HEK293 (cell line): ENCODE results near the gene FERMT3.

Source experiments
- BCL11A ChIP-seq: fragments of 450-650 bp; formaldehyde crosslinking; IDR thresholded peaks from 2 replicates; pipeline ENCODE4 v1.5.1; 2016; ENCODE audit warnings: low read depth, missing biosample characterization, missing genetic modification characterization
- KLF16 ChIP-seq: fragments of 450-650 bp; formaldehyde crosslinking; IDR thresholded peaks from 2 replicates; pipeline ENCODE4 v1.5.1; 2017; ENCODE audit warnings: missing biosample characterization, missing genetic modification characterization
- KLF17 ChIP-seq: fragments of 450-650 bp; formaldehyde crosslinking; IDR thresholded peaks from 2 replicates; pipeline ENCODE4 v1.5.1; 2016; ENCODE audit warnings: missing biosample characterization, missing genetic modification characterization
- OVOL3 ChIP-seq: fragments of 450-650 bp; formaldehyde crosslinking; IDR thresholded peaks from 2 replicates; pipeline ENCODE4 v1.5.1; 2016; ENCODE audit warnings: missing biosample characterization, missing genetic modification characterization
- PRDM10 ChIP-seq: fragments of 450-650 bp; formaldehyde crosslinking; IDR thresholded peaks from 2 replicates; pipeline ENCODE4 v1.5.1; 2016; ENCODE audit warnings: missing biosample characterization, missing genetic modification characterization
- RBAK ChIP-seq: fragments of 450-650 bp; formaldehyde crosslinking; IDR thresholded peaks from 2 replicates; pipeline ENCODE4 v1.5.1; 2016; ENCODE audit warnings: missing biosample characterization, missing genetic modification characterization
- SALL2 ChIP-seq: fragments of 450-650 bp; formaldehyde crosslinking; IDR thresholded peaks from 2 replicates; pipeline ENCODE4 v1.5.0; 2017; ENCODE audit warnings: missing biosample characterization, mild to moderate bottlenecking, missing genetic modification characterization, borderline replicate concordance
- SETDB1 ChIP-seq: IDR thresholded peaks from one replicate; pipeline ENCODE4 v1.6.1; 2017; ENCODE audit warnings: mild to moderate bottlenecking, low read length, moderate library complexity, mixed read lengths; ENCODE audit not compliant: insufficient read length
- TRIM28 ChIP-seq: IDR thresholded peaks from 2 replicates; pipeline ENCODE4 v1.6.1; 2011; ENCODE audit warnings: low read length, control low read depth, borderline replicate concordance
- TSHZ1 ChIP-seq: fragments of 450-650 bp; formaldehyde crosslinking; IDR thresholded peaks from 2 replicates; pipeline ENCODE4 v1.5.1; 2016; ENCODE audit warnings: missing biosample characterization, missing genetic modification characterization, borderline replicate concordance
- ZBTB10 ChIP-seq: fragments of 450-650 bp; formaldehyde crosslinking; IDR thresholded peaks from 2 replicates; pipeline ENCODE4 v1.5.1; 2016; ENCODE audit warnings: missing biosample characterization, missing genetic modification characterization
- ZBTB44 ChIP-seq: fragments of 450-650 bp; IDR thresholded peaks from 2 replicates; pipeline ENCODE4 v1.5.1; 2018; ENCODE audit warnings: missing biosample characterization, mild to moderate bottlenecking, missing genetic modification characterization
- ZBTB48 ChIP-seq: fragments of 450-650 bp; formaldehyde crosslinking; IDR thresholded peaks from 2 replicates; pipeline ENCODE4 v1.5.1; 2016; ENCODE audit warnings: missing biosample characterization, missing genetic modification characterization
- ZEB2 ChIP-seq: fragments of 450-650 bp; formaldehyde crosslinking; IDR thresholded peaks from 2 replicates; pipeline ENCODE4 v1.5.1; 2016; ENCODE audit warnings: missing biosample characterization, missing genetic modification characterization
- ZNF24 ChIP-seq: fragments of 450-650 bp; formaldehyde crosslinking; IDR thresholded peaks from 2 replicates; pipeline ENCODE4 v1.5.1; 2016; ENCODE audit warnings: missing biosample characterization, missing genetic modification characterization
- ZNF292 ChIP-seq: fragments of 450-650 bp; formaldehyde crosslinking; IDR thresholded peaks from 2 replicates; pipeline ENCODE4 v1.5.1; 2016; ENCODE audit warnings: low read depth, missing biosample characterization, missing genetic modification characterization, borderline replicate concordance
- ZNF510 ChIP-seq: fragments of 450-650 bp; formaldehyde crosslinking; IDR thresholded peaks from 2 replicates; pipeline ENCODE4 v1.5.1; 2018; ENCODE audit warnings: mild to moderate bottlenecking, missing genetic modification characterization, missing biosample characterization; ENCODE audit not compliant: insufficient replicate concordance
- ZNF549 ChIP-seq: fragments of 450-650 bp; IDR thresholded peaks from 2 replicates; pipeline ENCODE4 v1.5.1; 2018; ENCODE audit warnings: missing biosample characterization, missing genetic modification characterization, mild to moderate bottlenecking, inconsistent platforms, moderate library complexity
- ZNF623 ChIP-seq: fragments of 450-650 bp; formaldehyde crosslinking; IDR thresholded peaks from 2 replicates; pipeline ENCODE4 v1.5.1; 2016; ENCODE audit warnings: missing biosample characterization, missing genetic modification characterization
- ZNF626 ChIP-seq: fragments of 450-650 bp; sonication (Bioruptor Pico); formaldehyde crosslinking; IDR thresholded peaks from 2 replicates; pipeline ENCODE4 v1.5.1; 2018; ENCODE audit warnings: missing biosample characterization, missing genetic modification characterization, inconsistent platforms
- ZNF692 ChIP-seq: fragments of 450-650 bp; formaldehyde crosslinking; IDR thresholded peaks from 2 replicates; pipeline ENCODE4 v1.5.1; 2016; ENCODE audit warnings: missing biosample characterization, missing genetic modification characterization
- ZSCAN5A ChIP-seq: fragments of 450-650 bp; formaldehyde crosslinking; IDR thresholded peaks from 2 replicates; pipeline ENCODE4 v1.5.1; 2016; ENCODE audit warnings: missing biosample characterization, missing genetic modification characterization

The FERMT3 gene

GRCh38 chr11:64181506-64182411 is 24.8 kb upstream of the FERMT3 start (continued):
- TF ChIP-seq ZSCAN5A (no peak), OVOL3 (no peak), SETDB1 (no peak), KLF16 (tag by site-specific recombination) (no peak), ZNF510 (no peak), ZBTB44 (tag by site-specific recombination) (peak; percentile 64; the same call in 1 of the 2 replicates), TRIM28 (0 out of 2 replicates have a peak, but pooled peaks have one; percentile 54), ZEB2 (tag by site-specific recombination) (no peak), ZNF626 (tag by site-specific recombination) (no peak), ZBTB10 (tag by site-specific recombination) (no peak), RBAK (tag by site-specific recombination) (no peak), ZNF292 (no peak), ZNF549 (tag by site-specific recombination) (no peak), BCL11A (tag by site-specific recombination) (no peak), ZNF24 (peak; percentile 82), KLF17 (tag by site-specific recombination) (0 out of 2 replicates have a peak, but pooled peaks have one; percentile 50), SALL2 (no peak), PRDM10 (tag by site-specific recombination) (no peak), ZNF692 (0 out of 2 replicates have a peak, but pooled peaks have one; percentile 29), ZBTB48 (tag by site-specific recombination) (peak; percentile 89), ZNF623 (tag by site-specific recombination) (no peak), TSHZ1 (tag by site-specific recombination) (no peak)
